Measurements from ENCODE around the gene ZNF121. TPM values are rescaled to one million over a fixed set of nuclear protein-coding genes. Genes with fewer than 3 reads are reported as not detected.
A peak's percentile ranks its signal among the peaks of the same experiment; 100 is the strongest.
"Not testable (repeated sequence)": the region's sequence is repeated elsewhere in the genome, so short reads cannot be mapped to it uniquely, and the experiment has no call there.

ZNF121 gene
- total and polyA plus RNA-seq, 7 donors: 3.0 to 32.2 (median 15.6) TPM

DNA sequence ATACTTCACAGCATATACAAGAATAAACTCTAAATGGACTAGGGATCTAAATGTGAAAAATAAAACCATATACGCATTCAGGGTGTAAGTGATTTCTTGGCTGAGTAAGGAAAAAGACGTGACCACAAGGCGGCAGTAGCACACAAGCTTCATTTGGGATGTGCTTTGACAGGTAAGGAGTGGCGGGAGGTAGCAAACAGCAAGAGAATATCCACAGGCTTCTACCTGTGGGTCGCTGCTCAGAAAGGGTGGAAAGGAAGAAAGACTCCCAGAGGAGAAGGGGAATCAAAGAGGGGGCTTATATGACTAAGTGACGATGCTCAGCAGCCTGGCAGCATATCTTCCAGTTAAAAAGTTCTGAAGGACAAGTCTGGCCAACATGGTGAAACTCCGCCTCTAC lies 2.5 kb upstream of the ZNF121 start:
- peaks cover 0 to 3% of the 10 kb centered on the region in 2 donors for H3K36me3 ChIP-seq (ENCODE audit: insufficient read depth in 1 of 2, low read depth in 1 of 2)
- H3K4me1 ChIP-seq: peaks cover 18% of the 10 kb centered on the region
- no peak overlapping the region for H3K4me3 ChIP-seq
- TF ChIP-seq, protein P1, sequence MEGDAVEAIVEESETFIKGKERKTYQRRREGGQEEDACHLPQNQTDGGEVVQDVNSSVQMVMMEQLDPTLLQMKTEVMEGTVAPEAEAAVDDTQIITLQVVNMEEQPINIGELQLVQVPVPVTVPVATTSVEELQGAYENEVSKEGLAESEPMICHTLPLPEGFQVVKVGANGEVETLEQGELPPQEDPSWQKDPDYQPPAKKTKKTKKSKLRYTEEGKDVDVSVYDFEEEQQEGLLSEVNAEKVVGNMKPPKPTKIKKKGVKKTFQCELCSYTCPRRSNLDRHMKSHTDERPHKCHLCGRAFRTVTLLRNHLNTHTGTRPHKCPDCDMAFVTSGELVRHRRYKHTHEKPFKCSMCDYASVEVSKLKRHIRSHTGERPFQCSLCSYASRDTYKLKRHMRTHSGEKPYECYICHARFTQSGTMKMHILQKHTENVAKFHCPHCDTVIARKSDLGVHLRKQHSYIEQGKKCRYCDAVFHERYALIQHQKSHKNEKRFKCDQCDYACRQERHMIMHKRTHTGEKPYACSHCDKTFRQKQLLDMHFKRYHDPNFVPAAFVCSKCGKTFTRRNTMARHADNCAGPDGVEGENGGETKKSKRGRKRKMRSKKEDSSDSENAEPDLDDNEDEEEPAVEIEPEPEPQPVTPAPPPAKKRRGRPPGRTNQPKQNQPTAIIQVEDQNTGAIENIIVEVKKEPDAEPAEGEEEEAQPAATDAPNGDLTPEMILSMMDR (IDR thresholded peaks at IDR 0.05): peak; percentile 41
- intact Hi-C loops (cut with DNase I): loop anchor here (2.0 to 10.0 kb wide), 2 partner anchors 210 to 452 kb away; no protein-coding TSS in a partner anchor
- ATAC-seq (no peak), DNase-seq (peak in 1 of 2 donors; percentile 18)
- H3K27me3 ChIP-seq (ENCODE audit: insufficient read depth in 3 of 3, low read length in 2 of 3): peaks cover 3 to 29% (median 4%) of the 10 kb centered on the region in 3 donors
- WGBS, 3 donors: 15 to 17% (median 17%) methylated on average over 7 of the region's 7 CpGs
- no peak overlapping the region for H3K27ac ChIP-seq
- peaks cover 7% of the 10 kb centered on the region for H3K9me3 ChIP-seq

DNA sequence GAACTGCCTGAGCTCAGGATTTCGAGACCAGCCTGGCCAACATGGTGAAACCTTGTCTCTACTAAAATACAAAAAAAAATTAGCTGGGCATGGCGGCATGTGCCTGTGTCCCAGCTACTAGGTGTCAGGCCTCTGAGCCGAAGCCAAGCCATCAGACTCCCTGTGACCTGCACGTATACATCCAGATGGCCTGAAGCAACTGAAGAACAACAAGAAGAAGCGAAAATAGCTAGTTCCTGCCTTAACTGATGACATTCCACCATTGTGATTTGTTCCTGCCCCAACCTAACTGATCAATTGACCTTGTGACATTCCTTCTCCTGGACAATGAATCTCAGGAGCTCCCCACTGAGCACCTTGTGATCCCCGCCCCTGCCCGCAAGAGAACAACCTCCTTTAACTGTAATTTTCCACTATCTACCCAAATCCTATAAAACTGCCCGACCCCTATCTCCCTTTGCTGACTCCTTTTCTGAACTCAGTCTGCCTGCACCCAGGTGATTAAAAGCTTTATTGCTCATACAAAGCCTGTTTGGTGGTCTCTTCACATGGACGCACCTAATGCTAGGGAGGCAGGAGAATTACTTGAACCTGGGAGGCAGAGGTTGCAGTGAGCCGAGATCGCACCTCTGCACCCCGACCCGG lies 2.1 kb downstream of the ZNF121 start:
- not testable (repeated sequence) for H3K27ac ChIP-seq, ATAC-seq, DNase-seq, H3K4me3 ChIP-seq
- H3K9me3 ChIP-seq: peaks cover 48% of the 10 kb centered on the region
- intact Hi-C loops (cut with DNase I): loop anchor here (5.0 to 10.0 kb wide), 2 partner anchors 40 to 447 kb away; partner anchors contain the start of gene ZNF561 (in 1 of the 2)
- H3K4me1 ChIP-seq: peaks cover 19% of the 10 kb centered on the region
- whole genome bisulfite sequencing, 3 donors: 90 to 96% (median 94%) methylated on average over 13 of the region's 13 CpGs
- peaks cover 0 to 11% (median 0%) of the 10 kb centered on the region in 3 donors for H3K27me3 ChIP-seq (ENCODE audit: insufficient read depth in 3 of 3, low read length in 2 of 3)
- H3K36me3 ChIP-seq (ENCODE audit: insufficient read depth in 1 of 2, low read depth in 1 of 2): peaks cover 3 to 15% of the 10 kb centered on the region in 2 donors

DNA sequence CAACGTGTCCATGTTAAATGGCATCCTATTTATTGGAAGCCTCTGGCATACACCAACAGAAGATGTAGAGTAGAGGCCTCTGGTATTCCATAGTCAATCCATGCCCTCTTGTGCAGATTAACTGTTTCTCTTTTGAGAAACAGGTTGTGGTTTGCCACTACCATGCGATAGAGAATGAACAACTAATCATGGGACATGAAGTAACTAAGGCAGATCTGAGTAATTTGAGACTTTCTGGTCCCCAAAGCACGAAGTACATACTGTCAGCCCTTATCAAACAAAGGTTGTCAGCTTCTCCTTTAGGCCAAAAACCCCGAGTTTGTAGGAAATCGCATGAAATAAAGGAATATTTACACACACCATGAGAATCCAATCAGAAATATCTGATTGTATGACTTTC lies 3.6 kb downstream of the ZNF121 start:
- DNase-seq (no peak), ATAC-seq (no peak)
- Histone ChIP-seq H3K4me3 (no peak overlapping the region), H3K27me3 (ENCODE audit: insufficient read depth in 3 of 3, low read length in 2 of 3) (no peaks in the 10 kb centered on the region), H3K36me3 (ENCODE audit: insufficient read depth in 1 of 2, low read depth in 1 of 2) (peaks cover 3 to 15% of the 10 kb centered on the region in 2 donors), H3K27ac (no peak overlapping the region), H3K4me1 (peaks cover 19% of the 10 kb centered on the region), H3K9me3 (peaks cover 63% of the 10 kb centered on the region)
- intact Hi-C loops (cut with DNase I): loop anchor here (5.0 to 10.0 kb wide), 2 partner anchors 42 to 446 kb away; partner anchors contain the start of gene ZNF561 (in 1 of the 2)
- TF ChIP-seq, protein P1 (IDR thresholded peaks at IDR 0.05): no peak
- WGBS, 3 donors: 88 to 92% (median 91%) methylated on average over 5 of the region's 5 CpGs

DNA sequence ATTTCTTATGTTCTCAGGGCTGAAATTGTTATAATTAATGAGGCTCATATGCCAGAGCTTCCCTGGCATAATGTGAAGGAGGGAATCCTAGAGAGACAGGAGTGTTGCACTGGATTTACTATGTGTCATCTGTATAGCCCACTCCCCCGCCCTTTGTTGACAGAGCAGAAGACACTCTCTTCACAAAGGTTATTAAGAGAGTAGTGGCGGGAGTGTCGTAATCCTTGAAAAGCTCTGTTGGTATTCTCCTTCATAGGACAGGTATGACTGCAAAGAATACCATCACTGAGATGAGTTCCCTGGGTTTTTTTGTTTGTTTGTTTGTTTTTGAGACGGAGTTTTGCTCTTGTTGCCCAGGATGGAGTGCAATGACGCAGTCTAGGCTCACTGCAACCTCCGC lies 14.0 kb downstream of the ZNF121 start:
- peaks cover 0 to 2% (median 0%) of the 10 kb centered on the region in 3 donors for H3K27me3 ChIP-seq (ENCODE audit: insufficient read depth in 3 of 3, low read length in 2 of 3)
- H3K4me3 ChIP-seq: no peak overlapping the region
- TF ChIP-seq, protein P1 (IDR thresholded peaks at IDR 0.05): no peak
- WGBS, 3 donors: 97 to 99% (median 98%) methylated on average over 6 of the region's 6 CpGs
- ATAC-seq: no peak
- H3K36me3 ChIP-seq (ENCODE audit: insufficient read depth in 1 of 2, low read depth in 1 of 2): peaks cover 27 to 41% of the 10 kb centered on the region in 2 donors
- no peak for DNase-seq
- no peaks in the 10 kb centered on the region for H3K4me1 ChIP-seq
- peaks cover 97% of the 10 kb centered on the region for H3K9me3 ChIP-seq
- intact Hi-C loops (cut with DNase I): no loop called here
- no peak overlapping the region for H3K27ac ChIP-seq

DNA sequence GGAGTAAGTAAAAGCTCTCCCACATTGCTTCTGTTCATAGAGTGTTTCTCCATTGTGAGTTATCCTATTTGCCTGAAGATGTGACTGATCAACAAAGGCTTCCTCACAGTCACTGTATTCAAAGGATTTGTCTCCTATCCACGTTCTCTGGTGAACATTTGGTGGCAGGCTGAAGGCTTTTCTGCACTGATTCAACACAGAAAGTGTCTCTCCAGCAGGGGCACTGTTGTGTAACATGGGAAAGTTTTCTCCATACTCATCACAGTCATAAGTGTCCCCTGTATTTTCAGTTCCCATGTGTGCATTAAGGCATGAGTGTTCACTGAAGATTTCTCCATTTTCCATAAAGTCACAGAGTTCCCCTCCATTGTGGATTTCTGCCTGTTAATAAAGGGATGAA lies 17.6 kb downstream of the ZNF121 start:
- no peaks in the 10 kb centered on the region for H3K4me1 ChIP-seq
- WGBS, 3 donors: 97 to 98% (median 97%) methylated on average over 1 of the region's 1 CpG
- H3K36me3 ChIP-seq (ENCODE audit: insufficient read depth in 1 of 2, low read depth in 1 of 2): peaks cover 41 to 74% of the 10 kb centered on the region in 2 donors
- H3K27me3 ChIP-seq (ENCODE audit: insufficient read depth in 3 of 3, low read length in 2 of 3): peaks cover 0 to 2% (median 0%) of the 10 kb centered on the region in 3 donors
- peaks cover 98% of the 10 kb centered on the region for H3K9me3 ChIP-seq
- TF ChIP-seq, protein P1 (IDR thresholded peaks at IDR 0.05): no peak
- ATAC-seq: no peak
- no peak for DNase-seq
- H3K27ac ChIP-seq: no peak overlapping the region
- intact Hi-C loops (cut with DNase I): no loop called here
- H3K4me3 ChIP-seq: no peak overlapping the region
